MM.1S (cell line): Measurements from ENCODE around the gene OR8D4.

Experiments used
- CTCF ChIP-seq: fragments of 300-600 bp; sonication (generic); IDR thresholded peaks from 2 replicates; pipeline ENCODE4 v1.5.1; 2016; ENCODE audit warnings: antibody characterized with exemption, low read length, mixed read lengths
- EZH2phosphoT487 ChIP-seq: fragments of 300-600 bp; sonication (generic); IDR thresholded peaks from 2 replicates; pipeline ENCODE4 v1.6.1; 2018; ENCODE audit warnings: antibody characterized with exemption, low read length

- TF ChIP-seq CTCF (no peak), EZH2phosphoT487 (no peak)
These were observed 2.0 kb downstream of the OR8D4 start for GRCh38 chr11:123903932-123904331.
